Mesothelial cell of epicardium (in vitro differentiated cells): ENCODE data around the gene SCAI. TPM values are rescaled to one million over a fixed set of nuclear protein-coding genes. Genes with fewer than 3 reads are reported as not detected.

Source experiments
- DNase-seq, 2 experiments: peaks; one replicate each; pipeline ENCODE4 v3.0.0; 2021; ENCODE audit warnings: low spot score in 2 of 2; ENCODE audit not compliant: unreplicated experiment in 2 of 2
- H3K27ac Mint-ChIP-seq: 2 replicates; pipeline ENCODE4 v1.8.0; 2021; ENCODE audit warnings: mixed read lengths
- H3K27me3 Mint-ChIP-seq: 2 replicates; pipeline ENCODE4 v1.8.0; 2021; ENCODE audit warnings: low read depth, mixed read lengths
- H3K36me3 Mint-ChIP-seq: 2 replicates; pipeline ENCODE4 v1.8.0; 2021; ENCODE audit warnings: mixed read lengths
- H3K4me1 Mint-ChIP-seq: 2 replicates; pipeline ENCODE4 v1.8.0; 2021; ENCODE audit warnings: mixed read lengths
- H3K4me3 Mint-ChIP-seq: 2 replicates; pipeline ENCODE4 v1.8.0; 2021; ENCODE audit warnings: mild to moderate bottlenecking, moderate library complexity, mixed read lengths
- H3K9me3 Mint-ChIP-seq: 2 replicates; pipeline ENCODE4 v1.8.0; 2021; ENCODE audit warnings: mixed read lengths
- CTCF ChIP-seq: fragments of 200-600 bp; sonication (generic); IDR thresholded peaks from one replicate; pipeline ENCODE4 v1.5.0; 2021; ENCODE audit warnings: antibody characterized with exemption; ENCODE audit not compliant: unreplicated experiment
- total RNA-seq: library from RNA; stranded (reverse); gene quantifications from 3 replicates; pipeline ENCODE4 v1.2.1, GENCODE V29; 2021

Gene SCAI
- total RNA-seq, 1 donor from 2014 or later, result 22.7 TPM

GRCh38 chr9:125079931-125080330 is 63.4 kb downstream of the SCAI start:
- Mint-ChIP-seq H3K4me3 (no peak overlapping the region), H3K4me1 (no peaks in the 10 kb centered on the region), H3K27ac (no peak overlapping the region), H3K27me3 (no peaks in the 10 kb centered on the region), H3K9me3 (peaks cover 20% of the 10 kb centered on the region), H3K36me3 (peaks cover 40% of the 10 kb centered on the region)
- DNase-seq, result no peak
- TF ChIP-seq CTCF, result no peak

GRCh38 chr9:125075997-125076396 is 67.3 kb downstream of the SCAI start:
- Mint-ChIP-seq H3K27ac (no peak overlapping the region), H3K4me1 (no peaks in the 10 kb centered on the region), H3K9me3 (peaks cover 3% of the 10 kb centered on the region), H3K36me3 (peaks cover 18% of the 10 kb centered on the region), H3K4me3 (no peak overlapping the region), H3K27me3 (no peaks in the 10 kb centered on the region)
- DNase-seq, result no peak
- no peak for TF ChIP-seq CTCF

GRCh38 chr9:125074976-125075375 is 68.4 kb downstream of the SCAI start:
- DNase-seq, result no peak
- no peaks in the 10 kb centered on the region for H3K9me3 Mint-ChIP-seq
- H3K4me1 Mint-ChIP-seq, result no peaks in the 10 kb centered on the region
- H3K27me3 Mint-ChIP-seq, result no peaks in the 10 kb centered on the region
- no peak for TF ChIP-seq CTCF
- H3K4me3 Mint-ChIP-seq, result no peak overlapping the region
- no peak overlapping the region for H3K27ac Mint-ChIP-seq
- H3K36me3 Mint-ChIP-seq, result peaks cover 8% of the 10 kb centered on the region

GRCh38 chr9:125066839-125067619 is 76.3 kb downstream of the SCAI start:
- Mint-ChIP-seq H3K4me1 (no peaks in the 10 kb centered on the region), H3K36me3 (peaks cover 3% of the 10 kb centered on the region), H3K9me3 (no peaks in the 10 kb centered on the region), H3K4me3 (no peak overlapping the region), H3K27ac (no peak overlapping the region), H3K27me3 (no peaks in the 10 kb centered on the region)
- no peak for TF ChIP-seq CTCF
- no peak for DNase-seq

- DNase-seq, result no peak
- no peak overlapping the region for H3K27ac Mint-ChIP-seq
- H3K4me3 Mint-ChIP-seq, result no peak overlapping the region
- no peaks in the 10 kb centered on the region for H3K9me3 Mint-ChIP-seq
- no peaks in the 10 kb centered on the region for H3K27me3 Mint-ChIP-seq
- H3K36me3 Mint-ChIP-seq, result peaks cover 10% of the 10 kb centered on the region
- TF ChIP-seq CTCF, result no peak
- H3K4me1 Mint-ChIP-seq, result no peaks in the 10 kb centered on the region
Measured at GRCh38 chr9:125061391-125061790, 81.9 kb downstream of the SCAI start.
